ENCODE measurements around the gene ATF6B.
"Not testable (repeated sequence)": the region's sequence is repeated elsewhere in the genome, so short reads cannot be mapped to it uniquely, and the experiment has no call there.

Gene ATF6B

GRCh38 chr6:32079566-32080290, 48.3 kb downstream of the ATF6B start:
- DNase-seq, result no peak

GRCh38 chr6:32076321-32076809, 51.7 kb downstream of the ATF6B start:
- no peak for DNase-seq

GRCh38 chr6:32075781-32076180, 52.3 kb downstream of the ATF6B start:
- no peak for DNase-seq

GRCh38 chr6:32074996-32075532, 53.0 kb downstream of the ATF6B start:
- no peak for DNase-seq

- DNase-seq, result no peak
These were observed 54.4 kb downstream of the ATF6B start for GRCh38 chr6:32073613-32074012.

- peak; percentile 6 for DNase-seq
These were observed 54.9 kb downstream of the ATF6B start for GRCh38 chr6:32073101-32073500.

- DNase-seq, result no peak
These were observed 57.1 kb downstream of the ATF6B start for GRCh38 chr6:32070814-32071543.

- no peak for DNase-seq
These were observed 58.0 kb downstream of the ATF6B start for GRCh38 chr6:32069878-32070515.

- no peak for DNase-seq
These were observed 58.6 kb downstream of the ATF6B start for GRCh38 chr6:32069460-32069859.

GRCh38 chr6:32068867-32069266, 59.2 kb downstream of the ATF6B start:
- DNase-seq, result no peak

- not testable (repeated sequence) for DNase-seq
These were observed 59.7 kb downstream of the ATF6B start for GRCh38 chr6:32068315-32068714.

- DNase-seq, result not testable (repeated sequence)
These were observed 60.5 kb downstream of the ATF6B start for GRCh38 chr6:32067521-32067920.

All from COR-L47 (cell line).